Measurements from ENCODE around the gene NAA38. TPM values are rescaled to one million over a fixed set of nuclear protein-coding genes. Genes with fewer than 3 reads are reported as not detected.

Gene NAA38
- total RNA-seq, 1 donor from 2014 or later, result 8.6 TPM

DNA sequence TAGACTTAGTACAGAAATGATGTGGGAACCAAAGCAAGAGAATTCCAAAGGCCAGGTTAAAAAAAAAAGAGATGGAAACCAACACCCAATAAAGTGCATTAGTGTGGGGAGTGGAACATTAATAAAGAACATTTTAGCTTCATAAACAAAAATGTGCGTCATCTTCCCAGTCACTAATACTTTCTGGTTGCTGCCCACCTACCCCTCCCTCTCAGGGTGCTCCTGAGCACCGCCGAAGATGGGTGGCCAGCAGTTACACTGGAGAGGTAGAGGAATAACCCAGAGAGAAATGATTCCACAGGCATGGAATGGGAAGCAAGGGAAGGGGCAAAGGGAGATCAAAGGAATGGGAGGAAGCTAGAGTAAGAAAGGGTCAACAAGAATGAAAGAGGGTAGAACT is 25.3 kb upstream of the NAA38 start:
- Histone ChIP-seq H3K4me3 (no peak overlapping the region), H3K9ac (no peak overlapping the region), H3K36me3 (no peaks in the 10 kb centered on the region), H3K9me3 (ENCODE audit: low read depth) (no peaks in the 10 kb centered on the region), H3K79me2 (ENCODE audit: low read depth) (no peaks in the 10 kb centered on the region), H3K4me1 (peaks cover 27% of the 10 kb centered on the region), H3K27ac (no peak overlapping the region), H2AFZ (replicated peaks) (no peak overlapping the region), H3K27me3 (peaks cover 12% of the 10 kb centered on the region), H3K4me2 (no peak overlapping the region), H3F3A (ENCODE audit: low read depth) (peaks cover 39% of the 10 kb centered on the region), H4K20me1 (ENCODE audit: low read depth) (peaks cover 5% of the 10 kb centered on the region)
- TF ChIP-seq EZH2 (IDR thresholded peaks at IDR 0.05) (no peak), EZH2phosphoT487 (IDR thresholded peaks at IDR 0.05) (no peak)
- TF ChIP-seq, protein P1, sequence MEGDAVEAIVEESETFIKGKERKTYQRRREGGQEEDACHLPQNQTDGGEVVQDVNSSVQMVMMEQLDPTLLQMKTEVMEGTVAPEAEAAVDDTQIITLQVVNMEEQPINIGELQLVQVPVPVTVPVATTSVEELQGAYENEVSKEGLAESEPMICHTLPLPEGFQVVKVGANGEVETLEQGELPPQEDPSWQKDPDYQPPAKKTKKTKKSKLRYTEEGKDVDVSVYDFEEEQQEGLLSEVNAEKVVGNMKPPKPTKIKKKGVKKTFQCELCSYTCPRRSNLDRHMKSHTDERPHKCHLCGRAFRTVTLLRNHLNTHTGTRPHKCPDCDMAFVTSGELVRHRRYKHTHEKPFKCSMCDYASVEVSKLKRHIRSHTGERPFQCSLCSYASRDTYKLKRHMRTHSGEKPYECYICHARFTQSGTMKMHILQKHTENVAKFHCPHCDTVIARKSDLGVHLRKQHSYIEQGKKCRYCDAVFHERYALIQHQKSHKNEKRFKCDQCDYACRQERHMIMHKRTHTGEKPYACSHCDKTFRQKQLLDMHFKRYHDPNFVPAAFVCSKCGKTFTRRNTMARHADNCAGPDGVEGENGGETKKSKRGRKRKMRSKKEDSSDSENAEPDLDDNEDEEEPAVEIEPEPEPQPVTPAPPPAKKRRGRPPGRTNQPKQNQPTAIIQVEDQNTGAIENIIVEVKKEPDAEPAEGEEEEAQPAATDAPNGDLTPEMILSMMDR (IDR thresholded peaks at IDR 0.05), result no peak
- no peak for DNase-seq (ENCODE audit: low spot score)
- no peak overlapping the region for H3K27ac Mint-ChIP-seq
- no peaks in the 10 kb centered on the region for H3K9me3 Mint-ChIP-seq
- H3K36me3 Mint-ChIP-seq, result no peaks in the 10 kb centered on the region
- peaks cover 2% of the 10 kb centered on the region for H3K4me1 Mint-ChIP-seq
- H3K27me3 Mint-ChIP-seq (ENCODE audit: insufficient read depth, low read depth), result peaks cover 3% of the 10 kb centered on the region
- H3K4me3 Mint-ChIP-seq, result no peak overlapping the region

DNA sequence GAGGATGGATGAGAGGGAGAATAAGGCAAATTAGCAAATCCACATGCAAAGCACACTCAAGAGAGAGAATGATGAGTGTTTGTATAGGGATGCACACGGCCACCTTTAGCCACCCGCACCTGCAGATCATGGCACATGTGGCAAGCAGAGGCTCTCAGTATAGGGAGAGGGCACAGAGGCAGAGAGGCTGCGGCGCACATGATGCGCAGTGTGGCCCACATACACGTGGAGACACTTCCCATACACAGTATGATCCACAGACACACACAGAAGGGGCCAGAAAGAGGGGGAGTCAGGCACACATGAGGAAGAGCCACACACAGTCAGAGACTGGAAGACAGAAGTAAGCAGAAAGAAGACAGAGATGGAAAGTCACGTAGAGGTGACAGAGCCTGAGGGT is 24.7 kb upstream of the NAA38 start:
- Histone ChIP-seq H3K9me3 (ENCODE audit: low read depth) (no peaks in the 10 kb centered on the region), H2AFZ (replicated peaks) (no peak overlapping the region), H3K9ac (no peak overlapping the region), H3K79me2 (ENCODE audit: low read depth) (no peaks in the 10 kb centered on the region), H3K27ac (no peak overlapping the region), H3K27me3 (peaks cover 12% of the 10 kb centered on the region), H3F3A (ENCODE audit: low read depth) (peaks cover 36% of the 10 kb centered on the region), H3K4me2 (no peak overlapping the region), H3K4me3 (no peak overlapping the region), H3K36me3 (no peaks in the 10 kb centered on the region), H3K4me1 (peaks cover 23% of the 10 kb centered on the region), H4K20me1 (ENCODE audit: low read depth) (peaks cover 5% of the 10 kb centered on the region)
- Mint-ChIP-seq H3K27ac (no peak overlapping the region), H3K4me1 (peaks cover 2% of the 10 kb centered on the region), H3K36me3 (no peaks in the 10 kb centered on the region), H3K4me3 (no peak overlapping the region), H3K9me3 (no peaks in the 10 kb centered on the region), H3K27me3 (ENCODE audit: insufficient read depth, low read depth) (peaks cover 3% of the 10 kb centered on the region)
- TF ChIP-seq, protein P1 (IDR thresholded peaks at IDR 0.05), result no peak
- no peak for TF ChIP-seq EZH2 (IDR thresholded peaks at IDR 0.05)
- TF ChIP-seq EZH2phosphoT487 (IDR thresholded peaks at IDR 0.05), result no peak
- DNase-seq (ENCODE audit: low spot score), result no peak

DNA sequence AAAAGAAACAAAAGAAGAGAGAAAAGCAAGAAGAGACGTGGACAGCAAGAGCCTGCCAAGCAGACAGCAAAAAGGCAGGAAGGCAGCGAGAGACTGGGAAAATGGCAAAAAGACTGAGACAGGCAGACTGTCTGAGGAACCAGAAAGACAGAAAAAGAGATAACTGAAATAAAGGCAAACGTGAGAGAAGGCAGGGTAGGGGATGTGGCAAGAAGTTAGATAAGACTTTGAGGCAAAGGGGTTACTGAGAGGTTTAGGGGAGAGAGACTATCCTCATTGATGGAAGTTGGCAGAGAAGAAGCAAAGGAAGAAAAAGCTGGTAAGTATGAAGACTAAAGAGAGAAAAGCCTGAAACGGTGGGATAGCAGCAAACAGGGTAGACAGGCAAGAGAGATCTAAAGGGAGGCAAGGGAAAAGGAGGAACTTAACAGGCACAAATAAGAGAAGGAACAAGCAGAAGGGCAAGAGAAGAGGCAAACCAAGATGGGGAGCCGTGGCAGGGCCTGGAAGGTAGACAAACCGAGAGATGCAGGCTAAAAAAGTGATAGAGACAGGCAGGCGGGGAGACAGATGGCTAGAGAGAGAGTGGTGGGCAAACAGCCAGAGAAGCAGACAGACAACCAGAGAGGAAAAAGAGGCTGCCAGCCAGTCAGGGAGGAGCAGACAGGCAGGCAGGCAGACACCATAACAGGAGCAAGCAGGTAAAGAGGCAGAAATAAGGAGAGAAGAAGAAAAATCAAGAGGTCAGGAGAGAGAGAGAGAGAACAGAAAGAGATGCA is 24.1 kb upstream of the NAA38 start:
- H3K9ac ChIP-seq, result no peak overlapping the region
- no peak overlapping the region for H3K27ac Mint-ChIP-seq
- no peaks in the 10 kb centered on the region for H3K9me3 Mint-ChIP-seq
- H3K79me2 ChIP-seq (ENCODE audit: low read depth), result no peaks in the 10 kb centered on the region
- peaks cover 17% of the 10 kb centered on the region for H3K4me1 ChIP-seq
- H3K4me2 ChIP-seq, result no peak overlapping the region
- no peaks in the 10 kb centered on the region for H3K36me3 ChIP-seq
- H3K4me3 Mint-ChIP-seq, result no peak overlapping the region
- H3K27me3 Mint-ChIP-seq (ENCODE audit: insufficient read depth, low read depth), result peaks cover 3% of the 10 kb centered on the region
- no peaks in the 10 kb centered on the region for H3K9me3 ChIP-seq (ENCODE audit: low read depth)
- DNase-seq (ENCODE audit: low spot score), result no peak
- peaks cover 5% of the 10 kb centered on the region for H4K20me1 ChIP-seq (ENCODE audit: low read depth)
- TF ChIP-seq EZH2 (IDR thresholded peaks at IDR 0.05) (no peak), EZH2phosphoT487 (IDR thresholded peaks at IDR 0.05) (no peak)
- TF ChIP-seq, protein P1 (IDR thresholded peaks at IDR 0.05), result no peak
- no peak overlapping the region for H2AFZ ChIP-seq (replicated peaks)
- H3K27me3 ChIP-seq, result peaks cover 10% of the 10 kb centered on the region
- peaks cover 30% of the 10 kb centered on the region for H3F3A ChIP-seq (ENCODE audit: low read depth)
- no peak overlapping the region for H3K27ac ChIP-seq
- H3K36me3 Mint-ChIP-seq, result no peaks in the 10 kb centered on the region
- peaks cover 2% of the 10 kb centered on the region for H3K4me1 Mint-ChIP-seq
- H3K4me3 ChIP-seq, result no peak overlapping the region
